ENCODE measurements around the gene MIB1. TPM values are rescaled to one million over a fixed set of nuclear protein-coding genes. Genes with fewer than 3 reads are reported as not detected.

The MIB1 gene
- total and polyA plus RNA-seq, 10 of the 15 experiments (the other 5 are each of a cell fraction or from before 2014, with no cell fraction given), result 2.3 to 27.5 (median 10.4) TPM

DNA sequence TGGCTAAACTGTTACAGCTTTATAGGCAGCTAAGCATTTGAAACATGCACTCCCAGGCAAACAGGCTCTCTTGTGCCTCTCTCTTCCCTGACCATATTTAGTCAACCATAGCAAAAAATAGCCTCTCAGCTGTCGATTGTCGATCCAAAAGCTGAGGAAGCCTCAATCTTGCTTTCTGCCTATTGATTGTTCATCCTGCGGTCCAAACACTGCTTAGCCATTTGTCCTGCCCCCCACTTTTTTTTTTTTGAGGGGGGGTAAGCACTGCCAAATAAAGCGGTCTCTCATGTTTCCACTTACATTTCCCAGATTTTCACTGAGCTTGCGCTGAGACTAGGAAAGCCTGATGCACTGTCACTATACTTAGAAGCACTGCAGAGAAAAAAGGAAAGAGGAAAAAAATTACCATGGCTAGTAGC is 90.8 kb downstream of the MIB1 start:
- Histone ChIP-seq H4K20me1 (ENCODE audit: control insufficient read depth, insufficient read depth) (no peaks in the 10 kb centered on the region), H3K27me3 (replicated peaks in 1 of 2; ENCODE audit: control insufficient read depth in 2 of 2, insufficient read depth in 2 of 2, low read length in 1 of 2) (no peaks in the 10 kb centered on the region), H3K9ac (ENCODE audit: control insufficient read depth, insufficient read depth, low read length) (no peak overlapping the region), H3K79me2 (ENCODE audit: control insufficient read depth, insufficient read depth, low read length) (no peaks in the 10 kb centered on the region), H3K4me3 (no peak overlapping the region), H3K9me3 (replicated peaks; ENCODE audit: control insufficient read depth, insufficient read depth, low read length) (no peaks in the 10 kb centered on the region), H3K4me2 (ENCODE audit: control insufficient read depth, insufficient read depth) (no peak overlapping the region), H3K36me3 (ENCODE audit: control insufficient read depth in 2 of 2, insufficient read depth in 2 of 2, low read length in 1 of 2) (no peaks in the 10 kb centered on the region), H3K4me1 (ENCODE audit: control insufficient read depth, insufficient read depth, low read length) (no peaks in the 10 kb centered on the region), H3K27ac (ENCODE audit: control insufficient read depth, insufficient read depth) (no peak overlapping the region), H2AFZ (ENCODE audit: control insufficient read depth, low read depth, low read length) (no peak overlapping the region)
- RAD21 ChIA-PET (ENCODE audit: unreplicated experiment), result interaction anchor here (0.8 kb wide), 1 partner anchor 11 kb away, joined by 4 read pairs; no protein-coding TSS in a partner anchor
- POLR2A ChIA-PET, result interaction anchor here (0.6 to 0.7 kb wide), 3 partner anchors 141 to 1102 kb away, joined by 3 to 4 read pairs (median 3); partner anchors contain the start of gene RBBP8
- in situ Hi-C loops (cut with MboI), result no loop called here
- CTCF ChIA-PET, result interaction anchor here (1.2 to 2.3 kb wide), 3 partner anchors 8 to 19 kb away, joined by 3 to 9 read pairs (median 5); no protein-coding TSS in a partner anchor
- FAIRE-seq, result no peak
- intact Hi-C loops (cut with micrococcal nuclease; ENCODE audit: unreplicated experiment), result no loop called here
- no peak for ATAC-seq
- no TSS peak for BruUV-seq (replicated peaks)
- no peak for DNase-seq (ENCODE audit: low read depth, low spot score)
- SMC1A ChIA-PET (ENCODE audit: uncharacterized antibody, unreplicated experiment), result interaction anchor here (0.8 to 1.8 kb wide), 5 partner anchors 8 to 19 kb away, joined by 3 to 7 read pairs (median 6); no protein-coding TSS in a partner anchor
- 98% methylated on average over 5 of the region's 5 CpGs for WGBS (ENCODE audit: insufficient coverage, insufficient replicate concordance, low lambda C conversion rate, missing lambda C conversion rate)
- TF ChIP-seq NFIC (IDR thresholded peaks at IDR 0.05; ENCODE audit: low read depth, low read length), result no peak
- TF ChIP-seq SPI1 (IDR thresholded peaks at IDR 0.05; ENCODE audit: borderline replicate concordance, insufficient read depth, low read depth, low read length), result no peak
- TF ChIP-seq, protein P1, sequence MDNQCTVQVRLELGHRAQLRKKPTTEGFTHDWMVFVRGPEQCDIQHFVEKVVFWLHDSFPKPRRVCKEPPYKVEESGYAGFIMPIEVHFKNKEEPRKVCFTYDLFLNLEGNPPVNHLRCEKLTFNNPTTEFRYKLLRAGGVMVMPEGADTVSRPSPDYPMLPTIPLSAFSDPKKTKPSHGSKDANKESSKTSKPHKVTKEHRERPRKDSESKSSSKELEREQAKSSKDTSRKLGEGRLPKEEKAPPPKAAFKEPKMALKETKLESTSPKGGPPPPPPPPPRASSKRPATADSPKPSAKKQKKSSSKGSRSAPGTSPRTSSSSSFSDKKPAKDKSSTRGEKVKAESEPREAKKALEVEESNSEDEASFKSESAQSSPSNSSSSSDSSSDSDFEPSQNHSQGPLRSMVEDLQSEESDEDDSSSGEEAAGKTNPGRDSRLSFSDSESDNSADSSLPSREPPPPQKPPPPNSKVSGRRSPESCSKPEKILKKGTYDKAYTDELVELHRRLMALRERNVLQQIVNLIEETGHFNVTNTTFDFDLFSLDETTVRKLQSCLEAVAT (IDR thresholded peaks at IDR 0.05), result no peak
- TF ChIP-seq, protein P2, sequence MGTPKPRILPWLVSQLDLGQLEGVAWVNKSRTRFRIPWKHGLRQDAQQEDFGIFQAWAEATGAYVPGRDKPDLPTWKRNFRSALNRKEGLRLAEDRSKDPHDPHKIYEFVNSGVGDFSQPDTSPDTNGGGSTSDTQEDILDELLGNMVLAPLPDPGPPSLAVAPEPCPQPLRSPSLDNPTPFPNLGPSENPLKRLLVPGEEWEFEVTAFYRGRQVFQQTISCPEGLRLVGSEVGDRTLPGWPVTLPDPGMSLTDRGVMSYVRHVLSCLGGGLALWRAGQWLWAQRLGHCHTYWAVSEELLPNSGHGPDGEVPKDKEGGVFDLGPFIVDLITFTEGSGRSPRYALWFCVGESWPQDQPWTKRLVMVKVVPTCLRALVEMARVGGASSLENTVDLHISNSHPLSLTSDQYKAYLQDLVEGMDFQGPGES (IDR thresholded peaks at IDR 0.05), result no peak
- no peak for TF ChIP-seq NR2C1 (IDR thresholded peaks at IDR 0.05)
- no peak for TF ChIP-seq PBX3 (IDR thresholded peaks at IDR 0.05; ENCODE audit: insufficient replicate concordance, low read depth, low read length)
- TF ChIP-seq IKZF1 (conservative IDR thresholded peaks at IDR 0.05), result no peak
- TF ChIP-seq, protein P3, sequence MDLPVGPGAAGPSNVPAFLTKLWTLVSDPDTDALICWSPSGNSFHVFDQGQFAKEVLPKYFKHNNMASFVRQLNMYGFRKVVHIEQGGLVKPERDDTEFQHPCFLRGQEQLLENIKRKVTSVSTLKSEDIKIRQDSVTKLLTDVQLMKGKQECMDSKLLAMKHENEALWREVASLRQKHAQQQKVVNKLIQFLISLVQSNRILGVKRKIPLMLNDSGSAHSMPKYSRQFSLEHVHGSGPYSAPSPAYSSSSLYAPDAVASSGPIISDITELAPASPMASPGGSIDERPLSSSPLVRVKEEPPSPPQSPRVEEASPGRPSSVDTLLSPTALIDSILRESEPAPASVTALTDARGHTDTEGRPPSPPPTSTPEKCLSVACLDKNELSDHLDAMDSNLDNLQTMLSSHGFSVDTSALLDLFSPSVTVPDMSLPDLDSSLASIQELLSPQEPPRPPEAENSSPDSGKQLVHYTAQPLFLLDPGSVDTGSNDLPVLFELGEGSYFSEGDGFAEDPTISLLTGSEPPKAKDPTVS (IDR thresholded peaks at IDR 0.05; ENCODE audit: low read depth, low read length), result no peak
- TF ChIP-seq, protein P4, sequence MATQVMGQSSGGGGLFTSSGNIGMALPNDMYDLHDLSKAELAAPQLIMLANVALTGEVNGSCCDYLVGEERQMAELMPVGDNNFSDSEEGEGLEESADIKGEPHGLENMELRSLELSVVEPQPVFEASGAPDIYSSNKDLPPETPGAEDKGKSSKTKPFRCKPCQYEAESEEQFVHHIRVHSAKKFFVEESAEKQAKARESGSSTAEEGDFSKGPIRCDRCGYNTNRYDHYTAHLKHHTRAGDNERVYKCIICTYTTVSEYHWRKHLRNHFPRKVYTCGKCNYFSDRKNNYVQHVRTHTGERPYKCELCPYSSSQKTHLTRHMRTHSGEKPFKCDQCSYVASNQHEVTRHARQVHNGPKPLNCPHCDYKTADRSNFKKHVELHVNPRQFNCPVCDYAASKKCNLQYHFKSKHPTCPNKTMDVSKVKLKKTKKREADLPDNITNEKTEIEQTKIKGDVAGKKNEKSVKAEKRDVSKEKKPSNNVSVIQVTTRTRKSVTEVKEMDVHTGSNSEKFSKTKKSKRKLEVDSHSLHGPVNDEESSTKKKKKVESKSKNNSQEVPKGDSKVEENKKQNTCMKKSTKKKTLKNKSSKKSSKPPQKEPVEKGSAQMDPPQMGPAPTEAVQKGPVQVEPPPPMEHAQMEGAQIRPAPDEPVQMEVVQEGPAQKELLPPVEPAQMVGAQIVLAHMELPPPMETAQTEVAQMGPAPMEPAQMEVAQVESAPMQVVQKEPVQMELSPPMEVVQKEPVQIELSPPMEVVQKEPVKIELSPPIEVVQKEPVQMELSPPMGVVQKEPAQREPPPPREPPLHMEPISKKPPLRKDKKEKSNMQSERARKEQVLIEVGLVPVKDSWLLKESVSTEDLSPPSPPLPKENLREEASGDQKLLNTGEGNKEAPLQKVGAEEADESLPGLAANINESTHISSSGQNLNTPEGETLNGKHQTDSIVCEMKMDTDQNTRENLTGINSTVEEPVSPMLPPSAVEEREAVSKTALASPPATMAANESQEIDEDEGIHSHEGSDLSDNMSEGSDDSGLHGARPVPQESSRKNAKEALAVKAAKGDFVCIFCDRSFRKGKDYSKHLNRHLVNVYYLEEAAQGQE (IDR thresholded peaks at IDR 0.05; ENCODE audit: low read depth, low read length), result no peak
- no peak for TF ChIP-seq CBX5 (IDR thresholded peaks at IDR 0.05; ENCODE audit: low read depth)
- no peak for TF ChIP-seq TARDBP (IDR thresholded peaks at IDR 0.05; ENCODE audit: borderline replicate concordance)
- no peak for TF ChIP-seq SMAD1 (IDR thresholded peaks at IDR 0.05; ENCODE audit: low read depth, partially characterized antibody)
- no peak for TF ChIP-seq TCF7 (IDR thresholded peaks at IDR 0.05; ENCODE audit: borderline replicate concordance)
